GM18861 (cell line): ENCODE measurements around the gene ZNF562.
A peak's percentile ranks its signal among the peaks of the same experiment; 100 is the strongest.
"Not testable (repeated sequence)": the region's sequence is repeated elsewhere in the genome, so short reads cannot be mapped to it uniquely, and the experiment has no call there.

Source experiments
- ATAC-seq: cut with Tn5 transposase; IDR thresholded peaks from one replicate; pipeline ENCODE4 v1.9.1; 2021; ENCODE audit not compliant: unreplicated experiment

ZNF562 gene

GRCh38 chr19:9674663-9675357 is at the start of gene ZNF562:
Gene ZNF562, minus strand, starts transcription at chr19:9675100. Its CDS starts 14,356 bp downstream, at chr19:9660744.
- ATAC-seq = peak; percentile 82

GRCh38 chr19:9724157-9724556 is 49.3 kb upstream of the ZNF562 start:
- no peak for ATAC-seq

- no peak for ATAC-seq
These were observed 47.0 kb upstream of the ZNF562 start for GRCh38 chr19:9721861-9722260.

DNA sequence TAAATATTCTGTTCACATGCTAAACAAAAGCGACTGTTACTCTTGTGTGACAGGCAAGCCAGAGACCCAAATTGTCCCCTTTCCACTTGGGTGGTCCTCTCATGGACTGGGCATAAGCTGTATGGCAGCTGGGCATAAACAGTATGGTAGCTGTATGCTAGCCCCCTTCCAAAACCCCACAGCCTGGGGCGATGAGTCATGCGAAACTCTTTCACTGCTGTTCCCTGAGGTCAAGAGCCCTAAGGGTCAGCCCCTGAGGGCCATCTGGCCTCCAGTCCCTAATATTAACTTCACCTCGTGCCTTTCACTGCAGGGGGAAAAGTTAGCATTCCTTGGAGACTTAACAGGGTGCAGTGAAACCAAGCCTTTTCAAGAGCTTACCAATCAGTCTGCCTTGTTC is 45.6 kb upstream of the ZNF562 start:
- ATAC-seq = no peak

DNA sequence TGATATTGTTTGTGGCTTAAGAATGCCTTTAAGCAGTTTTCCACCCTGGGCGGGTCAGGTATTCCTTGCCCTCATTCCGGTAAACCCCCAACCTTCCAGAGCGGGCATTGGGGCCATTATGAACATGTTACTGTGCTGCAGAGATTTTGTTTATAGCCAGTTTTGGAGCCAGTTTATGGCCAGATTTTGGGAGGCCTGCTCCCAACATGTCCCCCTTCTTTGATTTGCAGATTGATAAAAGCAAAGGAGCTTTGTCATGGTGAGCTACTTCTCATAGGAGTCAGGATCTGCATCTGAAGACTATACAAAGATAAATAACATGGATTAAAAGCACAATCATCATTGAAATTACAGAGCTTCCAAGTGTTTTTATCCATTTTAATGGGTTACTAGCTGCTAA is 36.9 kb upstream of the ZNF562 start:
- no peak for ATAC-seq

DNA sequence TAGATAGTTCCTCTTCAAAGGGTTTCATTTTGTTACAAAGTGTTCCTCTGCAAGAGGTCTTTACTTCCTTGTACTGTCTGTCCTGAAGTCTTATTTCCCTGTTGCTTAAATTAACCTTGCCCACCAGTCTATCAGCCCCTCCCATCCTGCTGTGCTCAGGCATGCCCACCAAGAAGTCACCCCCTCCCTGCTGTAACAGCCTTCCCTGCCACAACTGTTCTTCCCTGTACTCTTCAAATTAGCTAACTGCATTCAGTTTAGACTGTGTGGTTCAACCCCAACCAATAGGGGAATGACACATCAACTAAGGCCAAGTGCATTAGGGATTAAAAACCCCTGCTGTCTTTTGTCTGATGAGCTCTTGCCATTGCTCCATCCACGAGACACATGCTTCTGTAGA is 34.4 kb upstream of the ZNF562 start:
- ATAC-seq = no peak

- no peak for ATAC-seq
These were observed 30.9 kb upstream of the ZNF562 start for GRCh38 chr19:9705836-9706235.

DNA sequence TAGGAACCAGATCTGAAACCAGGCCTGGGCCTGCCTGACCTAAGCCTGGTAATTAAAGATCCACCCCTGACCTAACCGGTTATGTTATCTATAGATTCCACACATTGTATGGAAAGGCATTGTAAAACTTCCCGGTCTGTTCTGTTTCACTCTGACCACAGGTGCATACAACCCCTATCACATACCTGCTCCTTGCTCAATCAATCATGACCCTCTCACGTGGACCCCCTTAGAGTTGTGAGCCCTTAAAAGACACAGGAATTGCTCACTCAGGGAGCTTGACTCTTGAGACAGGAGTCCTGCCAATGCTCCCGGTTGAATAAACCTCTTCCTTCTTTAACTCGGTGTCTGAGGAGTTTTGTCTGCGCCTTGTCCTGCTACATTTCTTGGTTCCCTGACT is 27.3 kb upstream of the ZNF562 start:
- no peak for ATAC-seq

DNA sequence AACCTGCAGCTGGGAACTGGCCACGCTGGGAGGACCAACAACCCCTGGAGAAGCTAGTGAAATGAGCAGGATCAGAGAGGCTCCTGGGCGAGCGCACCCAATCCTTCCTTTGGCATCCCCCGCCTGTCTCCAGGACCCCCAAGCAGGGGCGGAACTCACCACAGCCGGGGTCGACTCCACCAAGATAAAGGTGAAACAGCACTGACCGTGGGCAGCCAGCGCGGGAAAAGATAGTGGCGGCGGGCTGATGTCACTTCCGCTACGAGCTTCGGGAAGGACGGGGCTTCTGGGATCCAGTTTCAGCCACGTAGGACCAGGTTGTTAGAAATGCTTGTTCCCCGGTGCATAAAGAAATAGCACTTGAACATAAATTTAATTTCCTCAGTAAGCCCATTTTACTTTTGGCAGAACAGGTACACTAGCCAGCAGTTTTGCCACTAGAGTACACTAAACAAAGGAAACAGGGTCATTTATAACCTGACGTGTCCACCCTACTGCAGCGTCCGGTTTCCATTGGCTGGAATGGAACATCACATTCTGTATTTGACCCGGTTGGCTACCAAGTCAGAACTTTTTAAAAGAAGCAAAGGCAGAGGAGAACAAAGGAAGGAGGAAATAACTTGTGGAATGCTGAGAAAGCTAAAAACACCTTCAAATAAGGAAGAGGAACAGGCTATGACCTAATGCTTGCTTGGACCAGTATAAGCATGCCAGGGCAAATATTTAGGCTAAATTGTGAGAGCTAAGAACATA is 25.5 kb upstream of the ZNF562 start:
- ATAC-seq = no peak

DNA sequence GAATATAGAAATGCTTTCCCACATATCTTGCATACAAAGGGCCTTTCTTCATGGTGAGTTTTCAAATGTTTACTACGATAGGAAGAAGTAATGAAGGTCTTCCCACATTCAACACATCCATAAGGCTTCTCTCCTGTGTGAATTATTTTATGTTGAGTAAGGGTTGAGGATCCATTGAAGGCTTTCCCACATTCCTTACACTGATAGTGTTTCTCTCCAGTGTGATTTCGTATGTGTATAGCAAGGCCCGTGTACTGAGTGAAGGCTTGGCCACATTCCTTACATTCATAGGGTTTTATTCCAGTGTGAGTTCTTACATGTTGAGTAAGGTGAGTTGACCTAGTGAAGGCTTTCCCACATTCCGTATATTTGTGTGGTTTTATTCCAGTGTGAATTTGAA is 15.4 kb upstream of the ZNF562 start:
- not testable (repeated sequence) for ATAC-seq

DNA sequence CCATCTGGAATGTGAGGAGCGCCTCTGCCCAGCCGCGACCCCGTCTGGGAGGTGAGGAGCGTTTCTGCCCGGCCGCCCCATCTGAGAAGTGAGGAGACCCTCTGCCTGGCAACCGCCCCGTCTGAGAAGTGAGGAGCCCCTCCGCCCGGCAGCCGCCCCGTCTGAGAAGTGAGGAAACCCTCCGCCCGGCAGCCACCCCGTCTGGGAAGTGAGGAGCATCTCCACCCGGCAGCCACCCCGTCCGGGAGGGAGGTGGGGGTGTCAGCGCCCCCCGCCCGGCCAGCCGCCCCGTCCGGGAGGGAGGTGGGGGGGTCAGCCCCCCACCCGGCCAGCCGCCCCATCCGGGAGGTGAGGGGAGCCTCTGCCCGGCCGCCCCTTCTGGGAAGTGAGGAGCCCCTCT is 5.1 kb upstream of the ZNF562 start:
- not testable (repeated sequence) for ATAC-seq

GRCh38 chr19:9675358-9675901 is 530 bp upstream of the ZNF562 start:
- peak; percentile 9 for ATAC-seq

GRCh38 chr19:9673912-9674662 is 813 bp downstream of the ZNF562 start:
- no peak for ATAC-seq

DNA sequence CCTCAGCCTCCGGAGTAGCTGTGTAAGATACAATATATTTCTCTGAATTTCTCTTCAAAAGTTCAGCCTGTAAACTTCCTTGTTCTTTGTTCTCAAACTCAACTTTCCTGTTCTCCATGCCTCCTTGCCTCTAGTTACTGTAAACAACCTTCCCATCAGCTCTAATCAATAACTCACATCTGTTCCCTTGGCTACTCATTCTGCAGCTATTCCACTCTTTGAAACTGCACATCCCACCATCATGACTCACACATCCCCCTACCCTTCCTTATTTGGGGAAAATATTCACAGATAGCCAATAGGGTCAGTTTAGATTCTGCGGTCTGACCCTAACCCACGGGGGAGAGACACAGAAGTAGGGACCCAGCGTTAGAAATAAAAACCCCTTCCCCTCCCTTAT is 2.0 kb downstream of the ZNF562 start:
- no peak for ATAC-seq

DNA sequence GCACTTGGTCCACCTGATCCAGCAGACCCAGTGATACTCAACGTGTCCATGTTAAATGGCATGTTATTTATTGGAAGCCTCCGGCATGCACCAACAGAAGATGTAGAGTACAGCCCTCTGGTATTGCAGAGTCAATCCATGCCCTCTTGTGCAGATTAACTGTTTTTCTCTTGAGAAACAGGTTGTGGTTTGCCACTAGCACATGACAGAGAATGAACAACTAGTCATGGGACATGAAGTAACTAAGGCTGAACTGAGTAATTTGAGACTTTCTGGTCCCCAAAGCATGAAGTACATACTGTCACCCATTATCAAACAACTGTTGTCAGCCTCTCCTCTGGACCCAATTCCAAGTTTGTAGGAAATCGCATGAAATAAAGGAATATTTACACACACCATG is 3.2 kb downstream of the ZNF562 start:
- ATAC-seq = no peak

DNA sequence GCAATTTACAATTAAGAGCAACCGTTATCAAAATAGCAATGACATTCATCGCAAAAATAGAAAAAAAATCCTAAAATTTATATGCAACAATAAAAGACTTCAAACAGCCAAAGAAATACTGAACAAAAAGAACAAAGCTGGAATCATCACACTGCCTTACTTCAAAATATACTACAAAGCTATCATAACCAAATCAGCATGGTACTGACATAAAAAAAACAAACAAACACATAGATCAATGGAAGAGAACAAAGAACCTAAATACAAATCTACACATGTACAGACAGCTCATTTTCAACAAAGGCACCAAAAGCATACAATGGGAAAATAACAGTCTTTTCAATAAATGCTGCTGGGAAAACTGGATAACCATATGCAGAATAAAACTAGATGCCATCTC is 6.4 kb downstream of the ZNF562 start:
- ATAC-seq = no peak

DNA sequence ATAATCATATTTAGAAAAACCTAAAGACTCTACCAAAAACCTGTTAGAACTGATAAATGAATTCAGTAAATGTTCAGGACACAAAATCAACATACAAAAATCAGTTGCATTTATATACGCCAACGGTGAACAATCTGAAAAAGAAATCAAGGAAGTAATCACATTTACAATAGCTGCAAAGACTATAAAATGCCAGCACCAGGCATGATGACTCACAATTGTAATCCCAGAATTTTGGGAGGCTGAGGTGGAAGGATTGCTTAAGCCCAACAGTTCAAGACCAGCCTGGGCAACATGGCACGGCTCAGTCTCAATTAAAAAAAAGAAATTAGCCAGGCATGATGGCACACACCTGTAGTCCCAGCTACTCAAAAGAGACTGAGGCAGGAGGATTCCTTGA is 7.0 kb downstream of the ZNF562 start:
- ATAC-seq = no peak

- no peak for ATAC-seq
These were observed 16.1 kb downstream of the ZNF562 start for GRCh38 chr19:9658769-9659168.

- ATAC-seq = not testable (repeated sequence)
These were observed 21.8 kb downstream of the ZNF562 start for GRCh38 chr19:9653066-9653555.

DNA sequence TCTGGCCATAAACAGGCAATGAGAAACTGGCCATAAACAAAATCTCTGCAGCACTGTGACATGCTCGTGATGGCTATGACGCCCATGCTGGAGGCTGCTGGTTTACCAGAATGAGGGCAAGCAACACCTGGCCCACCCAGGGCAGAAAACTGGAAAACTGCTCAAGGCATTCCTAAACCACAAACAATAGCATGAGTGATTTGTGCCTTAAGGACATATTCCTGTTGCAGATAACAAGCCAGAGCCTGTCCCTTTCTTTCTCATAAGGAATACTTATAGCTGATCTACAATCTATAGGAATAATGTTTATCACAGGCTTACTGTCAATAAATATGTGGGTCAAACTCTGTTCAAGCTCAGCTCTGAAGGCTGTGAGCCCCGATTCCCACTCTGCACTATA is 23.4 kb downstream of the ZNF562 start:
- not testable (repeated sequence) for ATAC-seq

DNA sequence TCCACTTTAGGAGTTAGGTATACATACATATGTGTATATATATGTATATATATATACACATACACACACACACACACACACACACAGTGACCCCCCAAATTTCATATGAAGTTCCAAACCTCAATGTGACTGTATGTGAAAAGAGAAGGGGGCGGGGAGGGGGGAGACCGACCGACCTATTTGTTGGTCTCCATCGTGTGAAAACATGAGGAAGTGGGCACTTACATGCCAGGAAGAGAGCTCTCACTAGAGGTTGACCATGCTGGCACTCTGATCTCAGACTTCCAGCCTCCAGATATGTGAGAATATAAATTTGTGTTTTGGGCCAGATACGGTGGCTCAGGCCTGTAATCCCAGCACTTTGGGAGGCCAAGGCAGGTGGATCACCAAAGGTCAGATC is 24.6 kb downstream of the ZNF562 start:
- ATAC-seq = no peak
